Skeletal muscle satellite cell (primary cell): ENCODE results near the gene NLRP9.
"Not testable (repeated sequence)": the region's sequence is repeated elsewhere in the genome, so short reads cannot be mapped to it uniquely, and the experiment has no call there.

Experiments used
- H3K27me3 ChIP-seq: 2 replicates; pipeline ENCODE4 v1.7.0; 2013; ENCODE audit warnings: low read length; ENCODE audit not compliant: control insufficient read depth, insufficient read depth
- H3K36me3 ChIP-seq: 2 replicates; pipeline ENCODE4 v1.7.0; 2013; ENCODE audit warnings: mild to moderate bottlenecking, control low read depth, low read length; ENCODE audit not compliant: insufficient read depth
- H3K4me1 ChIP-seq: 2 replicates; pipeline ENCODE4 v1.7.0; 2013; ENCODE audit warnings: low read length; ENCODE audit not compliant: control insufficient read depth, insufficient read depth
- H3K4me2 ChIP-seq: 2 replicates; pipeline ENCODE4 v1.7.0; 2013; ENCODE audit warnings: mild to moderate bottlenecking, low read length
- H3K4me3 ChIP-seq: 2 replicates; pipeline ENCODE4 v1.7.0; 2013; ENCODE audit warnings: low read length
- H3K9ac ChIP-seq: 2 replicates; pipeline ENCODE4 v1.7.0; 2013; ENCODE audit warnings: mild to moderate bottlenecking, low read depth, low read length, moderate library complexity
- H3K9me3 ChIP-seq: replicated peaks from 2 replicates; pipeline ENCODE4 v1.7.0; 2013; ENCODE audit warnings: mild to moderate bottlenecking, control low read depth, low read length

NLRP9 gene

GRCh38 chr19:55723491-55723890 lies 14.7 kb downstream of the NLRP9 start:
- H3K36me3 ChIP-seq: no peaks in the 10 kb centered on the region
- H3K9me3 ChIP-seq: no peaks in the 10 kb centered on the region
- no peak overlapping the region for H3K4me3 ChIP-seq
- no peak overlapping the region for H3K9ac ChIP-seq
- no peaks in the 10 kb centered on the region for H3K4me1 ChIP-seq
- H3K4me2 ChIP-seq: no peak overlapping the region
- no peaks in the 10 kb centered on the region for H3K27me3 ChIP-seq

- no peaks in the 10 kb centered on the region for H3K36me3 ChIP-seq
- no peaks in the 10 kb centered on the region for H3K9me3 ChIP-seq
- H3K4me3 ChIP-seq: no peak overlapping the region
- H3K4me1 ChIP-seq: no peaks in the 10 kb centered on the region
- H3K9ac ChIP-seq: no peak overlapping the region
- H3K27me3 ChIP-seq: no peaks in the 10 kb centered on the region
- no peak overlapping the region for H3K4me2 ChIP-seq
Observed at GRCh38 chr19:55720801-55721200, 17.4 kb downstream of the NLRP9 start.

- H3K36me3 ChIP-seq: no peaks in the 10 kb centered on the region
- H3K4me1 ChIP-seq: no peaks in the 10 kb centered on the region
- H3K27me3 ChIP-seq: no peaks in the 10 kb centered on the region
- no peak overlapping the region for H3K4me3 ChIP-seq
- no peak overlapping the region for H3K4me2 ChIP-seq
- no peaks in the 10 kb centered on the region for H3K9me3 ChIP-seq
- H3K9ac ChIP-seq: no peak overlapping the region
Observed at GRCh38 chr19:55720214-55720746, 17.9 kb downstream of the NLRP9 start.

GRCh38 chr19:55717879-55718711 lies 20.1 kb downstream of the NLRP9 start:
- H3K4me2 ChIP-seq, H3K27me3 ChIP-seq, H3K36me3 ChIP-seq, H3K9ac ChIP-seq, H3K4me3 ChIP-seq, H3K9me3 ChIP-seq, H3K4me1 ChIP-seq: not testable (repeated sequence)

GRCh38 chr19:55717251-55717650 lies 21.0 kb downstream of the NLRP9 start:
- no peaks in the 10 kb centered on the region for H3K9me3 ChIP-seq
- H3K27me3 ChIP-seq: no peaks in the 10 kb centered on the region
- H3K4me2 ChIP-seq: no peak overlapping the region
- H3K4me3 ChIP-seq: no peak overlapping the region
- no peak overlapping the region for H3K9ac ChIP-seq
- H3K36me3 ChIP-seq: no peaks in the 10 kb centered on the region
- no peaks in the 10 kb centered on the region for H3K4me1 ChIP-seq

DNA sequence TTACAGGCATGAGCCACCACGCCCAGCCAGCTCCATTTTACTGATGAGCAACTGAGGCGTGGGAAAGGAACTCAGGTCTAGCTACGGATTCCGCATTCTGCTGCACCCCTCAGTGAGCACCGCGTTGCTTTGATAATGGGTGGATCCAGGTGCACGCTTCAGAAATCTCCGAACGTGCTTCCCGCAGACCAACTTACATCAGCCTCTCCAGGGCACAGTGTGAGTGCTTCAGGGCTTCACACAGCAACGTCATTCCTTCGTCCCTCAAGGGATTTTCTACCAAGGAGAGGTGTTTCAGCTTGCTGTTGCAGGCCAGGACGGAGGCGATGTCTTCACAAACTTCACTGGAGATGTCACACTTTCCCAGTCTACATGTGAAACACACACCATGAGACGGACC lies 21.7 kb downstream of the NLRP9 start:
- Histone ChIP-seq H3K9me3 (no peaks in the 10 kb centered on the region), H3K4me1 (no peaks in the 10 kb centered on the region), H3K4me2 (no peak overlapping the region), H3K9ac (no peak overlapping the region), H3K36me3 (no peaks in the 10 kb centered on the region), H3K27me3 (no peaks in the 10 kb centered on the region), H3K4me3 (no peak overlapping the region)

- Histone ChIP-seq H3K9ac (no peak overlapping the region), H3K4me2 (no peak overlapping the region), H3K27me3 (no peaks in the 10 kb centered on the region)
Observed at GRCh38 chr19:55712804-55713631, 25.2 kb downstream of the NLRP9 start.

DNA sequence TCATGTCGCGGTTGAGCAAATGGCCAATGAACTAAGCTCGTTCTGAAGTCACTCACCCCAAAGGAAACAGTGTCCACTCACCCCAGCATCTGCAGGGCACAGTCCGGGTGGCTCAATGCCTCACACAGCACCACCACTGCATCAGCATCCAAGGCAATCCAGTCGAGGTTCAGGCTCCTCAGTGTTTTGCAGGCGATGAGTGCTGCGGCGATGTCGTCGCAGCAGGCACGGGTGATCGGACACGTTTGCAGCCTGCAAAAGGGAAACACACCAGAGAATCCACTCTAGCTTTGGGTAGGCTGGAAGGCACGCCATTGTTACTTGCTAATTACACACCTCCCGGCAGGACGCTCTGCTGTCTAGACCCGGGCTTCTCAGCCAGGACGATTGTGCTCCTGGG lies 26.5 kb downstream of the NLRP9 start:
- Histone ChIP-seq H3K27me3 (no peaks in the 10 kb centered on the region), H3K9ac (no peak overlapping the region), H3K36me3 (no peaks in the 10 kb centered on the region), H3K9me3 (no peaks in the 10 kb centered on the region), H3K4me3 (no peak overlapping the region), H3K4me1 (no peaks in the 10 kb centered on the region), H3K4me2 (no peak overlapping the region)

More at GRCh38 chr19:55712804-55713631, 25.2 kb downstream of the NLRP9 start:
- Histone ChIP-seq H3K36me3 (no peaks in the 10 kb centered on the region), H3K4me3 (no peak overlapping the region), H3K9me3 (no peaks in the 10 kb centered on the region), H3K4me1 (no peaks in the 10 kb centered on the region)

DNA sequence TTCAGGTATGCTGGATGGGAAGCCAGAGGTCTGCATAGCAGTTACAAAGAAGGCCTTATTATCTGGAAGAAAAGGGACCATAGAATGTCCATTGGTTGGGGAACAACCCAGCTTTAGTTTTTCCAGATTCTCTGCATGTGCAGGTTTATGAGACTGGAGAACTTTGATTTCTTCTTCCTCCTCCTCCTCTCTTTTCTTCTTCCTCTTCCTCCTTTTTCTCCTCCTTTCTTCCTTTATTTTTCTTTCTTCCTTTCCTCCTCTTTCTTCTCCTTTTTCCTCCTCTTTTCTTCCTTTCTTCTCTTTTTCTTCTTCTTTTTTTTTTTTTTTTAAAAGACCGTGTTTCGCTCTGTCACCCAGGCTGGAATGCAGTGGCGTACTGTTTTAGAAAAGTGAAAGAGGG lies 32.2 kb downstream of the NLRP9 start:
- Histone ChIP-seq H3K4me2 (no peak overlapping the region), H3K27me3 (no peaks in the 10 kb centered on the region), H3K9me3 (no peaks in the 10 kb centered on the region), H3K9ac (no peak overlapping the region), H3K4me1 (no peaks in the 10 kb centered on the region), H3K36me3 (peaks cover 17% of the 10 kb centered on the region), H3K4me3 (no peak overlapping the region)

- H3K27me3 ChIP-seq: no peaks in the 10 kb centered on the region
- no peak overlapping the region for H3K4me2 ChIP-seq
- no peaks in the 10 kb centered on the region for H3K4me1 ChIP-seq
- no peak overlapping the region for H3K4me3 ChIP-seq
- H3K9ac ChIP-seq: no peak overlapping the region
- H3K9me3 ChIP-seq: no peaks in the 10 kb centered on the region
- peaks cover 21% of the 10 kb centered on the region for H3K36me3 ChIP-seq
Observed at GRCh38 chr19:55704494-55705245, 33.5 kb downstream of the NLRP9 start.

DNA sequence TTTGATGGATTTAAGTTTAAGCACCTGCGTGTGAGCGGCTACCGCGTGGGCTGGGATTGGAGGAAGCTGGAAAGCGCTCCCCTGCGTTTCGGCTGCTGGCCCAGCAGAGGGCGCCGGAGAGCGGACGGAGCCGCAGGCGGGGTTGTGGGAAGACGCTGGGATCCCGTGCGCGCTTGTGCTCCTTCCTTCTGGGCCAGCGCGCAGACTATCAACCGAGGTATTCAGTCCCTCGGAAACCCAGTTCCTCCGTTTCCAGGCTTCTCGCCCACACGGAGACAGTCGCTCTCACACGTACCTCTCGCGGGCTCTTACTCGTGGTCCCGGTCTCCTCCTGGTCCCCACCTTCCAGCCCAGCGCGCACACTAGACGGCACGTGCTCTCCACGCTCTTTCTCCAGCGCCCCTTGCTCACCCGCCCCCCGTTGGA lies 34.4 kb downstream of the NLRP9 start:
- H3K4me1 ChIP-seq: no peaks in the 10 kb centered on the region
- H3K9me3 ChIP-seq: no peaks in the 10 kb centered on the region
- H3K9ac ChIP-seq: no peak overlapping the region
- H3K36me3 ChIP-seq: peaks cover 21% of the 10 kb centered on the region
- H3K27me3 ChIP-seq: no peaks in the 10 kb centered on the region
- H3K4me2 ChIP-seq: no peak overlapping the region
- H3K4me3 ChIP-seq: no peak overlapping the region
